B cell (primary cell): ENCODE results near the gene SLC16A12. TPM values are rescaled to one million over a fixed set of nuclear protein-coding genes. Genes with fewer than 3 reads are reported as not detected.

Experiments used
- ATAC-seq: fragments of 200-7000 bp; cut with Tn5 transposase; one replicate; pipeline ENCODE4 v1.10.0; 2021; ENCODE audit warnings: low read depth, mild to moderate bottlenecking, moderate number of reproducible peaks, moderate library complexity
- CTCF ChIA-PET: fragments of 350-600 bp; sonication (Branson Sonifier 250); formaldehyde crosslinking; loops from one replicate; lab custom pipeline; 2021; ENCODE audit warnings: antibody characterized with exemption, inconsistent platforms; lab: Charles Lee
- POLR2A ChIA-PET: fragments of 350-600 bp; sonication (Branson Sonifier 250); formaldehyde crosslinking; loops from one replicate; lab custom pipeline; 2021; ENCODE audit warnings: antibody characterized with exemption; lab: Charles Lee
- DNase-seq: peaks from one replicate; pipeline ENCODE4 v3.0.0; 2013
- H2AFZ ChIP-seq: 2 replicates; pipeline ENCODE4 v1.6.1; 2012; ENCODE audit warnings: mild to moderate bottlenecking, low read depth, low read length; ENCODE audit not compliant: insufficient read depth, poor library complexity, severe bottlenecking
- H3K27ac ChIP-seq, 2 donors: 1 replicate in 1 of 2; 2 replicates in 1 of 2; pipeline ENCODE4 v1.5.1; 2012 to 2013; ENCODE audit warnings: low read length in 2 of 2, mild to moderate bottlenecking in 2 of 2, moderate library complexity in 1 of 2
- H3K27me3 ChIP-seq, 4 experiments: fragments of 200-600 bp in 1 of 4; sonication (generic) in 1 of 4; replicated peaks in 1 of 4; 1 replicate in 2 of 4; 2 replicates in 2 of 4; pipeline versions ENCODE4 v1.6.1 to v1.7.0; 2013 to 2016; ENCODE audit warnings: low read length in 3 of 4, mild to moderate bottlenecking in 2 of 4, mixed read lengths in 1 of 4, moderate library complexity in 1 of 4; ENCODE audit not compliant: insufficient read depth in 4 of 4, control insufficient read depth in 3 of 4; ENCODE audit errors: control extremely low read depth in 1 of 4
- H3K36me3 ChIP-seq, 2 experiments: replicated peaks in 1 of 2; 1 replicate in 1 of 2; 2 replicates in 1 of 2; pipeline versions ENCODE4 v1.6.1 to v1.7.1; 2013; ENCODE audit warnings: low read length in 1 of 2; ENCODE audit not compliant: insufficient read depth in 2 of 2, control insufficient read depth in 1 of 2; ENCODE audit errors: control extremely low read depth in 1 of 2, extremely low read depth in 1 of 2
- H3K4me1 ChIP-seq, 2 donors: fragments of 200-600 bp in 1 of 2; sonication (generic) in 1 of 2; 1 replicate in 1 of 2; 2 replicates in 1 of 2; pipeline versions ENCODE4 v1.5.1 to v1.6.1; 2013 to 2017; ENCODE audit warnings: low read length in 2 of 2; ENCODE audit not compliant: control insufficient read depth in 2 of 2, insufficient read depth in 2 of 2
- H3K4me2 ChIP-seq: replicated peaks from 2 replicates; pipeline ENCODE3; 2012; ENCODE audit warnings: mild to moderate bottlenecking, low read depth, low read length; ENCODE audit not compliant: poor library complexity, severe bottlenecking
- H3K4me3 ChIP-seq, 5 experiments: fragments of 200-600 bp in 1 of 5; sonication (generic) in 1 of 5; 1 replicate in 3 of 5; 2 replicates in 2 of 5; pipeline versions ENCODE4 v1.5.1 to v1.7.0; 2011 to 2016; ENCODE audit warnings: low read length in 4 of 5, mild to moderate bottlenecking in 4 of 5, low read depth in 2 of 5, control low read depth in 1 of 5, moderate library complexity in 1 of 5; ENCODE audit not compliant: insufficient read depth in 1 of 5; ENCODE audit errors: control extremely low read depth in 1 of 5, extremely low read depth in 1 of 5
- H3K79me2 ChIP-seq: fragments of 200-600 bp; sonication (generic); one replicate; pipeline ENCODE4 v1.6.0; 2016; ENCODE audit warnings: low read length; ENCODE audit not compliant: control insufficient read depth, insufficient read depth
- H3K9ac ChIP-seq: fragments of 200-600 bp; sonication (generic); 2 replicates; pipeline ENCODE4 v1.6.1; 2017; ENCODE audit warnings: mild to moderate bottlenecking, low read length, moderate library complexity
- H3K9me3 ChIP-seq, 3 donors: one replicate each; pipeline versions ENCODE4 v1.6.1 to v1.7.1; 2013; ENCODE audit warnings: low read length in 2 of 3; ENCODE audit not compliant: control insufficient read depth in 2 of 3, insufficient read depth in 1 of 3; ENCODE audit errors: control extremely low read depth in 1 of 3
- H4K20me1 ChIP-seq: 2 replicates; pipeline ENCODE4 v1.6.0; 2012; ENCODE audit warnings: mild to moderate bottlenecking, low read length; ENCODE audit not compliant: insufficient read depth, control insufficient read depth, poor library complexity, severe bottlenecking
- H3K27ac Mint-ChIP-seq: one replicate; pipeline ENCODE4 v1.8.0; 2021; ENCODE audit warnings: mixed read lengths
- H3K27me3 Mint-ChIP-seq: one replicate; pipeline ENCODE4 v1.8.0; 2021; ENCODE audit warnings: mixed read lengths
- H3K4me1 Mint-ChIP-seq: one replicate; pipeline ENCODE4 v1.8.0; 2021; ENCODE audit warnings: mixed read lengths
- H3K4me3 Mint-ChIP-seq: one replicate; pipeline ENCODE4 v1.8.0; 2021; ENCODE audit warnings: mixed read lengths
- H3K9me3 Mint-ChIP-seq: one replicate; pipeline ENCODE4 v1.8.0; 2022; ENCODE audit warnings: mixed read lengths; ENCODE audit not compliant: insufficient read depth
- EZH2 ChIP-seq: IDR thresholded peaks from 2 replicates; pipeline ENCODE4 v1.6.1; 2012; ENCODE audit warnings: borderline replicate concordance, low read depth, mild to moderate bottlenecking, moderate library complexity, low read length; ENCODE audit not compliant: insufficient read depth, poor library complexity, severe bottlenecking
- WGBS: methylation state at CpG from one replicate; pipeline ENCODE4 v1.1.5; 2013; ENCODE audit warnings: missing lambda C conversion rate; ENCODE audit not compliant: insufficient coverage; 5-methylcytosine and 5-hydroxymethylcytosine counted together
- intact Hi-C: fragments of 100-400 bp; cut with micrococcal nuclease; formaldehyde crosslinking; loops from one replicate; pipeline ENCODE4 v1.10.0; 2022
- polyA plus RNA-seq: library from polyadenylated mRNA; depleted of rRNA; stranded (reverse); fragments of >200 nt; gene quantifications from 2 replicates; pipeline ENCODE4 v1.2.3, GENCODE V29; 2012
- total RNA-seq, 2 donors: library from RNA; stranded (reverse); fragments of 120-200 nt in 1 of 2; gene quantifications; 1 replicate in 1 of 2; 2 replicates in 1 of 2; pipeline versions ENCODE4 v1.2.3 to v1.2.4, GENCODE V29; 2013 to 2022
- TF ChIP-seq, protein P1 (sequence below): fragments of 200-600 bp; IDR thresholded peaks from one replicate; pipeline ENCODE4 v1.8.0; 2022; ENCODE audit warnings: antibody characterized with exemption, mild to moderate bottlenecking

Gene SLC16A12
- total and polyA plus RNA-seq, 2 donors (not counting 1 experiment from before 2014, with no cell fraction given) = not detected

DNA sequence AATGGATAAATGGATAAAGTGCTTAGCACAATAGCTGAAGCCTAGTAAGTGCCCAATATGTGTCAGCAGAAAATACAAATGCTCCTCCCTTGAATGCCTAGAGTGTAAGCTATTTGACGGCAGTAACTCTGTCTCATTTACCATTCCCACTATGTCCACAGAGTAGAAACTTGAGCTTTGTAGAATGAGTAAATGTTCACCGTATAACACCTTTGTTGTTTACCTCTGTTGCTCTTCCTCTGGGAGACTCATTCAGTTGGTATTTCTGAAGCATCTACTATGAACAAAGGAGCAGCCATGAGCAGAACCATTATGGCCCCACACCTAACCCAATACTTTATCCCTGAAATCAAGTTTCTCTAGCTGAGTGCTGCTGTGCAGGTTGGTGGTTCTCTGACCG, 8.4 kb upstream of the SLC16A12 start:
- H3K9me3 ChIP-seq = no peaks in the 10 kb centered on the region
- no peaks in the 10 kb centered on the region for H3K4me1 Mint-ChIP-seq
- H3K9me3 Mint-ChIP-seq = no peaks in the 10 kb centered on the region
- H3K9ac ChIP-seq = no peak overlapping the region
- H3K27me3 Mint-ChIP-seq = peaks cover 25% of the 10 kb centered on the region
- CTCF ChIA-PET = no interaction called here
- DNase-seq (no peak), ATAC-seq (no peak)
- H3K4me2 ChIP-seq = no peak overlapping the region
- no peak overlapping the region for H2AFZ ChIP-seq
- intact Hi-C loops = no loop called here
- POLR2A ChIA-PET = no interaction called here
- H3K27me3 ChIP-seq = peaks cover 0 to 3% (median 0%) of the 10 kb centered on the region in 4 experiments
- no peak overlapping the region for H3K4me3 Mint-ChIP-seq
- H3K27ac Mint-ChIP-seq = no peak overlapping the region
- H3K27ac ChIP-seq = no peak overlapping the region
- no peaks in the 10 kb centered on the region for H3K79me2 ChIP-seq
- 100% methylated on average over 1 of the region's 3 CpGs for WGBS
- no peak overlapping the region for H3K4me3 ChIP-seq
- TF ChIP-seq EZH2 = no peak
- TF ChIP-seq, protein P1, sequence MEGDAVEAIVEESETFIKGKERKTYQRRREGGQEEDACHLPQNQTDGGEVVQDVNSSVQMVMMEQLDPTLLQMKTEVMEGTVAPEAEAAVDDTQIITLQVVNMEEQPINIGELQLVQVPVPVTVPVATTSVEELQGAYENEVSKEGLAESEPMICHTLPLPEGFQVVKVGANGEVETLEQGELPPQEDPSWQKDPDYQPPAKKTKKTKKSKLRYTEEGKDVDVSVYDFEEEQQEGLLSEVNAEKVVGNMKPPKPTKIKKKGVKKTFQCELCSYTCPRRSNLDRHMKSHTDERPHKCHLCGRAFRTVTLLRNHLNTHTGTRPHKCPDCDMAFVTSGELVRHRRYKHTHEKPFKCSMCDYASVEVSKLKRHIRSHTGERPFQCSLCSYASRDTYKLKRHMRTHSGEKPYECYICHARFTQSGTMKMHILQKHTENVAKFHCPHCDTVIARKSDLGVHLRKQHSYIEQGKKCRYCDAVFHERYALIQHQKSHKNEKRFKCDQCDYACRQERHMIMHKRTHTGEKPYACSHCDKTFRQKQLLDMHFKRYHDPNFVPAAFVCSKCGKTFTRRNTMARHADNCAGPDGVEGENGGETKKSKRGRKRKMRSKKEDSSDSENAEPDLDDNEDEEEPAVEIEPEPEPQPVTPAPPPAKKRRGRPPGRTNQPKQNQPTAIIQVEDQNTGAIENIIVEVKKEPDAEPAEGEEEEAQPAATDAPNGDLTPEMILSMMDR = no peak
- H3K36me3 ChIP-seq = no peaks in the 10 kb centered on the region
- no peaks in the 10 kb centered on the region for H3K4me1 ChIP-seq
- H4K20me1 ChIP-seq = no peaks in the 10 kb centered on the region

DNA sequence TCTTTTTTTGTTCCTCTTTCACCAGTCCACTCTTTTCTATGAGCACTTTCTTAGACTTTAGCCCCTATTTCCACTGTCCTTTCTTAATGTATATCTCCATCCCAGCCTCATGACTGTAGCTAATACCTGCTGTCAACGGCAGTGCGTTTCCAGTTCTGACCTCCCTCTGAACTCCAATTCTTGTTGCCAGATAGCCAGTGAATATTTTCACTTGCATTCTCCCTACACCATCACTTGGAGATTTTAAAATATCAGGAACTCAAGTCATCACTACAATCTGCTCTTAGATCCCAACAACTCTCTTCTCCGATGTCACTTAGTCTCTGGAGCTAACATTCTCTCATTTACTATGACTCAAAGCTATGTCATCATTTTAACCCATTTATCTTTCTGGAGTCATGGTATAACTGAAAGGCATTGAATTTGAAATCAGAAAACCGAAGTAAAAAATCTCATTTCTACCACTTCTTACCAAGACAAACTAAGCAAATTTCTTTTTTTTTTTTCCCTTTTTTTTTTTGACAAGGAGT, 5.1 kb upstream of the SLC16A12 start:
- no peaks in the 10 kb centered on the region for H4K20me1 ChIP-seq
- H3K27me3 ChIP-seq = peaks cover 0 to 7% (median 4%) of the 10 kb centered on the region in 4 experiments
- H3K27me3 Mint-ChIP-seq = peaks cover 36% of the 10 kb centered on the region
- no peaks in the 10 kb centered on the region for H3K36me3 ChIP-seq
- no peak for ATAC-seq
- H3K4me2 ChIP-seq = no peak overlapping the region
- no peak overlapping the region for H3K4me3 ChIP-seq
- no peak overlapping the region for H3K4me3 Mint-ChIP-seq
- intact Hi-C loops = no loop called here
- TF ChIP-seq, protein P1 = no peak
- no peak for TF ChIP-seq EZH2
- peaks cover 5% of the 10 kb centered on the region for H3K4me1 Mint-ChIP-seq
- H3K9me3 ChIP-seq = no peaks in the 10 kb centered on the region
- no peak overlapping the region for H3K27ac Mint-ChIP-seq
- H2AFZ ChIP-seq = no peak overlapping the region
- no peaks in the 10 kb centered on the region for H3K9me3 Mint-ChIP-seq
- ChIA-PET CTCF (no interaction called here), POLR2A (no interaction called here)
- no peaks in the 10 kb centered on the region for H3K79me2 ChIP-seq
- peaks cover 0 to 3% of the 10 kb centered on the region in 2 donors for H3K4me1 ChIP-seq
- no peak for DNase-seq
- 95% methylated on average over 2 of the region's 4 CpGs for WGBS
- no peak overlapping the region for H3K9ac ChIP-seq
- no peak overlapping the region for H3K27ac ChIP-seq
